Lung (tissue), 12 donors: ENCODE data around the gene ACSL5. TPM values are rescaled to one million over a fixed set of nuclear protein-coding genes. Genes with fewer than 3 reads are reported as not detected.

ENCODE experiments used
- ATAC-seq: fragments of 200-7000 bp; cut with Tn5 transposase; one replicate; pipeline ENCODE4 v1.9.1; 2020; ENCODE audit warnings: moderate number of reproducible peaks; ENCODE audit not compliant: insufficient read depth, low FRiP score
- DNase-seq, 3 donors: peaks; one replicate each; pipeline ENCODE4 v3.0.0-alpha.2; 2013 to 2017
- H3K27ac ChIP-seq, 2 donors: one replicate each; pipeline ENCODE4 v1.5.1; 2013; ENCODE audit warnings: mild to moderate bottlenecking in 2 of 2, moderate library complexity in 2 of 2, control low read depth in 1 of 2, inconsistent platforms in 1 of 2, low read depth in 1 of 2, low read length in 1 of 2
- H3K27me3 ChIP-seq, 3 donors: one replicate each; pipeline ENCODE4 v1.5.1; 2013; ENCODE audit warnings: low read length in 2 of 3; ENCODE audit not compliant: control insufficient read depth in 3 of 3, insufficient read depth in 3 of 3
- H3K36me3 ChIP-seq, 4 donors: one replicate each; pipeline ENCODE4 v1.5.1; 2013; ENCODE audit warnings: low read length in 4 of 4, mild to moderate bottlenecking in 1 of 4, moderate library complexity in 1 of 4; ENCODE audit not compliant: control insufficient read depth in 4 of 4, insufficient read depth in 4 of 4
- H3K4me1 ChIP-seq, 5 donors: one replicate each; pipeline ENCODE4 v1.5.1; 2013; ENCODE audit warnings: low read length in 5 of 5, mild to moderate bottlenecking in 2 of 5, moderate library complexity in 1 of 5; ENCODE audit not compliant: control insufficient read depth in 5 of 5, insufficient read depth in 5 of 5
- H3K4me3 ChIP-seq: one replicate; pipeline ENCODE4 v1.5.1; 2013; ENCODE audit warnings: mild to moderate bottlenecking, control low read depth, moderate library complexity
- H3K9ac ChIP-seq, 2 donors: one replicate each; pipeline ENCODE4 v1.5.1; 2013; ENCODE audit warnings: low read length in 2 of 2, control low read depth in 1 of 2; ENCODE audit not compliant: insufficient read depth in 1 of 2
- H3K9me3 ChIP-seq, 4 donors: one replicate each; pipeline ENCODE4 v1.5.1; 2013; ENCODE audit warnings: low read length in 3 of 4, mild to moderate bottlenecking in 1 of 4, moderate library complexity in 1 of 4; ENCODE audit not compliant: control insufficient read depth in 4 of 4, insufficient read depth in 3 of 4
- WGBS, 2 donors: extraction: QIAGEN DNeasy Blood & Tissue Kit; methylation state at CpG; one replicate each; pipeline ENCODE4 v1.1.7; 2013; 5-methylcytosine and 5-hydroxymethylcytosine counted together
- polyA plus RNA-seq, 2 donors: library from polyadenylated mRNA; stranded (reverse); fragments of 200-250 nt; gene quantifications; one replicate each; pipeline ENCODE4 v1.2.1, GENCODE V29; 2013
- total RNA-seq, 2 donors: library from RNA; depleted of rRNA in 1 of 2; stranded (reverse); fragments of >200 nt in 1 of 2; gene quantifications; one replicate each; pipeline ENCODE4 v1.2.1, GENCODE V29; 2014 to 2021
- TF ChIP-seq, protein P1 (sequence below): IDR thresholded peaks from 2 replicates; pipeline ENCODE4 v1.5.1; 2012; ENCODE audit warnings: mild to moderate bottlenecking; ENCODE audit errors: control extremely low read depth, extremely low read depth
- donor health status: control.
- donor health status: control.
- donor health status: Bipolar disorder and iron deficiency.
- donor health status: healthy.
- donor health status: DM: yes; HTN: yes; CAD: no.

ACSL5 gene
- total and polyA plus RNA-seq, 4 donors = 46.1 to 71.0 (median 62.3) TPM

DNA sequence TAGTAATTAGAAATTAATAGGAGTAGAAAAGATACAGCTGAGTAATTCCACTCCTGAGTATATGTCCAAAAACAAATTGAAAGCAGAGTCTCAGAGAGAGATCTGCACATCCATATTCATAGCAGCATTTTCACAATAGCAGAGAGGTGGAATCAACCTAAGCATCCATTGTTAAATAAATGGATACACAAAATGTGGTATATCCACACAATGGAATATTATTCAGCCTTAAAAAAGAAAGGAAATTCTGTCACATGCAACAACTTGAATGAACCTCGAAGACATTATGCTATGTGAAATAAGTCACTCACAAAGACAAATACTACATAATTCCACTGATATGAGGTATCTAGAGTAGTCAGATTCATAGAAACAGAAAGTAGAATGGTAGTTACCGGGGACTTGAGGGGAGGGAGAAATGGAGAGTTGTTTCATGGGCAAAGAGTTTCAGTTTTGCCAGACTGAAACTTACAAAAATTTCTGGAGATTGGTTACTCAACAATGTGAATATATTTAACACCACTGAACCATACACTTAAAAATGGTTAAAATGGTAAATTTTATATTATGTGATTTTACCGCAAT is 91.5 kb downstream of the ACSL5 start:
- no peak for ATAC-seq
- Histone ChIP-seq H3K9me3 (no peaks in the 10 kb centered on the region), H3K4me3 (no peak overlapping the region), H3K4me1 (no peaks in the 10 kb centered on the region), H3K9ac (no peak overlapping the region), H3K27ac (no peak overlapping the region), H3K27me3 (no peaks in the 10 kb centered on the region), H3K36me3 (peaks cover 7 to 16% (median 11%) of the 10 kb centered on the region in 4 donors)
- DNase-seq = no peak
- TF ChIP-seq, protein P1, sequence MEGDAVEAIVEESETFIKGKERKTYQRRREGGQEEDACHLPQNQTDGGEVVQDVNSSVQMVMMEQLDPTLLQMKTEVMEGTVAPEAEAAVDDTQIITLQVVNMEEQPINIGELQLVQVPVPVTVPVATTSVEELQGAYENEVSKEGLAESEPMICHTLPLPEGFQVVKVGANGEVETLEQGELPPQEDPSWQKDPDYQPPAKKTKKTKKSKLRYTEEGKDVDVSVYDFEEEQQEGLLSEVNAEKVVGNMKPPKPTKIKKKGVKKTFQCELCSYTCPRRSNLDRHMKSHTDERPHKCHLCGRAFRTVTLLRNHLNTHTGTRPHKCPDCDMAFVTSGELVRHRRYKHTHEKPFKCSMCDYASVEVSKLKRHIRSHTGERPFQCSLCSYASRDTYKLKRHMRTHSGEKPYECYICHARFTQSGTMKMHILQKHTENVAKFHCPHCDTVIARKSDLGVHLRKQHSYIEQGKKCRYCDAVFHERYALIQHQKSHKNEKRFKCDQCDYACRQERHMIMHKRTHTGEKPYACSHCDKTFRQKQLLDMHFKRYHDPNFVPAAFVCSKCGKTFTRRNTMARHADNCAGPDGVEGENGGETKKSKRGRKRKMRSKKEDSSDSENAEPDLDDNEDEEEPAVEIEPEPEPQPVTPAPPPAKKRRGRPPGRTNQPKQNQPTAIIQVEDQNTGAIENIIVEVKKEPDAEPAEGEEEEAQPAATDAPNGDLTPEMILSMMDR = no peak
- 96 to 98% methylated on average over 3 of the region's 3 CpGs for WGBS, 2 donors

DNA sequence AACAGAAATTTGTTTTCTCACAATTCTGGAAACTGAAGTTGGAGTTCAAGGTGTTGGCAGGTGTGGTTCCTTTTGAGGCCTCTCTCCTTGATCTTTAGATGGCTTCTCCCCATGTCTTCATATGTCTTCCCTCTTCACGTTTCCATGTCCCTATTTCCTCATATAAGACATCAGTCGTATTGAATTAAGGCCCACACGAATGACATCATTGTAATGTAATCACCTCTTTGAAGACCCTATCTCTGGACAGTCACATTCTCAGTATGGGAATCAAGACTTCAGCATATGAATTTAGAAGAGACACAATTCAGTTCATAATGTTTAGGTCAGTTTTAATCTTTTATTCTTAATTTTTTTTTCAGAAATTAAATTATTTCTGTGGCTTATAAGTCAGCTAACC is 92.9 kb downstream of the ACSL5 start:
- no peaks in the 10 kb centered on the region for H3K9me3 ChIP-seq
- H3K36me3 ChIP-seq = peaks cover 3 to 16% (median 9%) of the 10 kb centered on the region in 4 donors
- no peak overlapping the region for H3K9ac ChIP-seq
- no peaks in the 10 kb centered on the region for H3K4me1 ChIP-seq
- ATAC-seq (no peak), DNase-seq (no peak)
- H3K27ac ChIP-seq = no peak overlapping the region
- no peak overlapping the region for H3K4me3 ChIP-seq
- no peaks in the 10 kb centered on the region for H3K27me3 ChIP-seq
- TF ChIP-seq, protein P1 = no peak
- WGBS, 2 donors = 86 to 89% methylated on average over 3 of the region's 3 CpGs

DNA sequence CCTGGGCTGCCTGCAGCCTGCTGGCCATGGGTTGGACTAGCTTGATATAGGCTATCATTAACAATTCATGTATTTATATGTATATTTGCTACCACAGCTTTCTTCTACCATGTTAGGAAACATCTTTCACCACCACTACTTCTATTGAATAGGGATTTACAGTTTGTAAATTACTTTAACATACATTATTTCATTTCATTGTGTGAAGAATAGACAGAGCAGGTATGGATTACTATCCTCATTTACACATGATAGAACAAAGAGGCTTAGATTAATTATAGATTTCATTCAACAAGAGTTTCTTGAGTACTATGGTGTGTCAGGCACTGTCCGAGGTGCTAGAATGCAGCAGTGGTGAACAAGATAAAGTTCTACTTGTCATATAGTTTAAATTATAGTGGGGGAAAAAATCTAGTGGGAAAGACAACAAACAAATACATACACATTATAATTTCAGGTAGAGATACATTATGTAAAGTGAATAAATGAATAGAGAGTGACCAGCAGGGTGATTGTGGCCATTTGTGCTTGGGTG is 93.7 kb downstream of the ACSL5 start:
- TF ChIP-seq, protein P1 = no peak
- no peaks in the 10 kb centered on the region for H3K9me3 ChIP-seq
- 95 to 97% methylated on average over 1 of the region's 1 CpG for WGBS, 2 donors
- no peak overlapping the region for H3K4me3 ChIP-seq
- peaks cover 0 to 3% (median 0%) of the 10 kb centered on the region in 5 donors for H3K4me1 ChIP-seq
- H3K27ac ChIP-seq = no peak overlapping the region
- H3K27me3 ChIP-seq = no peaks in the 10 kb centered on the region
- DNase-seq (no peak), ATAC-seq (no peak)
- H3K9ac ChIP-seq = no peak overlapping the region
- H3K36me3 ChIP-seq = peaks cover 3 to 16% (median 9%) of the 10 kb centered on the region in 4 donors
